GM18505 (cell line): ENCODE results near the gene YIPF5.
A peak's percentile ranks its signal among the peaks of the same experiment; 100 is the strongest.

Source experiments
- ATAC-seq: cut with Tn5 transposase; IDR thresholded peaks from one replicate; pipeline ENCODE4 v1.9.1; 2021; ENCODE audit not compliant: unreplicated experiment
- POLR2A ChIP-seq: IDR thresholded peaks from 4 replicates; pipeline ENCODE4 v1.6.1; 2011; ENCODE audit warnings: borderline replicate concordance; ENCODE audit not compliant: insufficient read depth, insufficient read length; ENCODE audit errors: extremely low read depth

The YIPF5 gene

GRCh38 chr5:144195448-144195847 lies 25.0 kb upstream of the YIPF5 start:
- no peak for TF ChIP-seq POLR2A
- no peak for ATAC-seq

DNA sequence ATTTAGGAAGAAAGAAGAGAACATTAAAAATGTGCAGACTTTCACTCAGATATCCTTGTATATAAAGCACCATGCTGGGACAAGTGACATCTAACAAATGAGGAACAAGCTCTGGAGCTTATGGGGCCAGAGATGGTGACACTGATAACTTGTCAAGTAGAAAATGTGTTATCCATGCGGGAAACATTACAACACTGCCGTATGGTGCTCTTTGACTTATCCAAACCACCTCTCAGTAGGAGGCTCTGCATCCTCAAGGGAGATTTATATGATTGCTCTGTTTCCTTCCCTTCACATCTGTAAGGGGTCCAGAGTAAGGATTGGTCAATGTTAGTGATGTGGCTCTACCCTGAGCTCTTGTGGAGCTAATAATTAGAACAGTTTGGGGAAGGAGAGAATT lies 23.7 kb upstream of the YIPF5 start:
- no peak for ATAC-seq
- no peak for TF ChIP-seq POLR2A

GRCh38 chr5:144192661-144193060 lies 22.2 kb upstream of the YIPF5 start:
- no peak for ATAC-seq
- no peak for TF ChIP-seq POLR2A

GRCh38 chr5:144191998-144192397 lies 21.5 kb upstream of the YIPF5 start:
- no peak for TF ChIP-seq POLR2A

DNA sequence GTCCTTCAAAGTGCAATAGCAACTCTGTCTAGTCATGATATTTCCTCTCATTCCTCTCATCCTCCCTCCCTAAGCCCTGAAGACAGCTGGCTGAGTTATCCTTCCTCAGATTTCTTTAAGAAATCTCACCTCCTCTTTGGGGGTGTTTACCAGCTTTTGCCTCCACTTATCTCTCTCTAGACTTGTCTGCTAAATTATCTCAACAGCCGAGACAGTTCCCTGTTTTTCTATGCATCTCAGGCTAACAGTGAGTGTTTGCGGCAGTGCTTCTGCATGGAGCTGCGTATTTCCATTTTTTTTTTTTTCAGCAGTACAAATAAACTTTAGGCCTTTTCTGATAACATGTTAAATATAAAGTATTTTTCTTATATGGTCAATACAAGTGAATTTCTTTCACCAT lies 21.1 kb upstream of the YIPF5 start:
- no peak for ATAC-seq
- no peak for TF ChIP-seq POLR2A

More at GRCh38 chr5:144191998-144192397, 21.5 kb upstream of the YIPF5 start:
- ATAC-seq: peak; percentile 87

DNA sequence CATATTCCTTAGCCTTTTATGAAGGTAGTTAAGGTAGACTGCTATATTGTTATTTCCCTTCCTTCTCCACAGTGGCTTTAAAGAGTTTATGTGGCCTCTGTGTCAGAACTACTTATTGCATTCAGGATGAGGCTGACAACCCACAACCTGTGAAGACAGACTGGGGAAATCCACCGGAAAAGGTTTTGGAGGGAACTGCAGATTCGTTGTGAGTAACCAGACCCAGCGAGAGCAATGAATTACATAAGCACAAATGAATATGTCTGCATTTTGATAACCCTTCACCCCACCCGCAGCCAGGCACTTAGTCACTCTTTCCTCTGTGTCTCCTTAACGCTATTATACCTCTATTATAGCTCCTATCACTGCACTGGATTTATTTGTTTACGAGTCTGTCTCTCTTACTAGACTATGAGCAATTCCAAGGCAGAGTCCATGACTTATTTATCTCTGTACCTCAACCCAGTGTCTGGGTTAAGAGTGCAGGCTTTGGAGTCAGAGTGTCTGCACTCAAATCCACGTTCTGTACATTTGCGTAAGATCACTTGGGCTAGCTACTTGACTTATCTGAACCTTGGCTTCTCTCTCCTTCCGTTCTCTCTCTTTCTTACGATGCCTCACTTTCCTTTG lies 19.5 kb upstream of the YIPF5 start:
- TF ChIP-seq POLR2A: no peak
- ATAC-seq: peak; percentile 39

DNA sequence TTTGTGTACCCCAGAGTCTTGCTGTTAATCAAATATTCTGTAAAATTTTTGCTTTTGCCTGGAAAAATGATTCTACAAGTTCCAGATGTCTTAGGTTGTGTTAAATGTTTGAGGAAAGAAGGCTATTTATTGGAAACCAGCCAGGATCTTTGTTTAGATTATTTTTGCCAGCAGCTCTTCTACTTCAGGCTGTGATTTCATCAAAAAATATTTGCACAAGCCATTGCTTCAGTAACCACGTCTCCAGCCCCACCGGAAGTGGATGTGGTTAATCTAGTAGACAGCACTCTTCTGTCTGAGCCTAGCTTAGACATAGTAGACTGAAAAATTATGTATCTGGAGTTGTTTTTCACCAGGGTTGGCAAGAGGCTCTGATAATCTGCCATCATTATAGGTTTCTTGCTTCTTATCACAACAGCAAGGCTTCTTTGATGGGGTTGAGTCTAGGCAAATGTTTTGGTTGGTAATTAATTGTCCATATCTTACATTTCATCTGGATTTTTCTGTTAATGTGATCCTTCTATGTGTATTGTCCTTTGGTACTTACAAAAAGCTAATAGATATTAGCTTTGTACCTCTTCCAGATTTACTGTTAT lies 17.3 kb upstream of the YIPF5 start:
- ATAC-seq: peak; percentile 74
- TF ChIP-seq POLR2A: no peak

- ATAC-seq: no peak
- TF ChIP-seq POLR2A: no peak
These were observed 12.9 kb upstream of the YIPF5 start for GRCh38 chr5:144183254-144183889.

DNA sequence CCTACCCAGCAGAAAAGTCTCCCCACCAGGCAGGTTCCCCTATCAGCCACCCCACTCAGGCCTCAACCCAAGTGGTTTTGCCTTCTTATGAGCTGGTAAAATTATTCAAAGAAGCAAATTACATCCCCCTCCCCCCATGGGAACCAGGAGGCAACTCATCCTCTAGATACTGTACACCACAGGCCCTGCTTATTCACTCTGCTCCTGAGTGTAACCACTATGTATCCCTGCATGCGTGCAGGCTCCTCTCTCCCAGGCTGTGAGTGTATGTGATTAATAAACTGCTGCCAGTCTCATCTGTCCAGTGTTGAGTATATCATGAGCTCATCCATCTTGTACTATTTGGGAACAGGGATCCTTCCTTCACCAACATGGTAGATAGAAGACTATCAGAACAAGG lies 8.8 kb upstream of the YIPF5 start:
- no peak for ATAC-seq
- TF ChIP-seq POLR2A: no peak

GRCh38 chr5:144177548-144177947 lies 7.1 kb upstream of the YIPF5 start:
- TF ChIP-seq POLR2A: no peak
- ATAC-seq: no peak

GRCh38 chr5:144173766-144174165 lies 3.3 kb upstream of the YIPF5 start:
- TF ChIP-seq POLR2A: no peak
- ATAC-seq: no peak

DNA sequence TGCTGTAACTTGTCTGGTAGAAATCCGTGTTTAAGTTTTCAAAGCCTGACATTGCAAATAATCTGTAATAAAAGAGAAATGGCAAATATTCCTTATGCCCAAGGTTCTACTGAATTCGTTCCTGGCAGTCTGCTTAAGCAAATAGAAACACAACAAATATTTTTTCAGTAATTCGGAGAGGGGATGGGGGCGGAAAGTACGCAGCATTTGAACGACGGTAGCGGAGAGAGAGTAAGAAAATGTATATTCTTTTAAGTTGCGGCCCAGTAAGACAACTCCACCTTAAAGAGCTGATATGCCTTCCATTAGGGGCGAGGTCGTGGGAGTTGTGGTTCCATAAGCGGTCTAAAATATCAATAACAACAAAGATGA lies 569 bp downstream of the YIPF5 start:
- no peak for ATAC-seq
- TF ChIP-seq POLR2A: no peak

- TF ChIP-seq POLR2A: no peak
- no peak for ATAC-seq
These were observed 2.5 kb downstream of the YIPF5 start for GRCh38 chr5:144167998-144168397.

- ATAC-seq: no peak
- no peak for TF ChIP-seq POLR2A
These were observed 3.8 kb downstream of the YIPF5 start for GRCh38 chr5:144166696-144167095.
